ENCODE results near the gene IFT52.
"Not testable (repeated sequence)": the region's sequence is repeated elsewhere in the genome, so short reads cannot be mapped to it uniquely, and the experiment has no call there.

Gene IFT52

DNA sequence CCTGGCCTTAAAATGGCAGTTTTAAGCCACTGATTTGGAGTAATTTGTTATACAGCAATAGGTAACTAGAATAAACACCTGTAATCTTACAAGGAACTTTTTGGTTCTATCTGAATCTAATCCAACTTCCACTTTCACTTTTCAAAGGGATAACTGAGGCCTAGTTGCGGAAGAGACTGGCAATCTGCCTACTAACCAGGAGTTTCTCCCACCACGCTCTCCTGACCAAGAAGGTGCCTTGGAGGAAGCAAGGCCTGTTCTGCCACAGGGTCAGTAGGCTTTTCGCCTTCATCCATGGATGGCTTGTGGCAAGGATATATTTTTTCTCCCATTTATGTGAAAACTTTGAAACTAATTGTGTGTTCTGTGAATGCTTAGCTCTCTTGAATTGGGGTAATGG is 63.2 kb downstream of the IFT52 start:
- DNase-seq = no peak

DNA sequence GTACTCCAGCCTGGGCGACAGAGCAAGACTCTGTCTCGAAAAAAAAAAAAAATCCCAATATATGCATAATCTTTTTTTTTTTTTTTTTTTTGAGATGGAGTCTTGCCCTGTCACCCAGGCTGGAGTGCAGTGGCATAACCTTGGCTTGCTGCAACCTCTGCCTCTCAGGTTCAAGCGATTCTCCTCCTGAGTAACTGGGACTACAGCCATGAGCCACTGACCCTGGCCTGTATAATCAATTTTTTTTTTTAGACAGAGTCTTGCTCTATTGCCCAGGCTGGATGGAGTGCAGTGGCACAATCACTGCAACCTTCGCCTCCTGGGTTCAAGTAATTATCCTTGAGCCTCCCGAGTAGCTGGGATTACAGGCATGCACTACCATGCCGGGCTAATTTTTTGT is 64.4 kb downstream of the IFT52 start:
- not testable (repeated sequence) for DNase-seq

DNA sequence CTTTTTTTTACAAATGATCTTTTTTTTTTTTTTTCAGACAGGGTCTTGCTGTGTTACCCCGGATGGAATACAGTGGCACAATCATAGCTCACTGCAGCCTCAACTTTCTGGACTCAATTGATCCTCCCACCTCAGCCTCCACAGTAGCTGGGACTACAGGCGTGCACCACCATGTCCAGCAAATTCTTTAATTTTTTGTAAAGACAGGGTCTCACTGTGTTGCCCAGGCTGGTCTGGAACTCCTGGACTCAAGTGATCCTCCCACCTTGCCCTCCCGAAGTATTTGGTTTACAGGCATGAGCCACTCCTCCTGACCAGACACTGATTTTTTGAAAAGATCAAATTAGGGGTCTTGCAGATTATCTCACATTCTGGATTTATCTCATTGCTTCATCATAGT is 65.2 kb downstream of the IFT52 start:
- DNase-seq = no peak

DNA sequence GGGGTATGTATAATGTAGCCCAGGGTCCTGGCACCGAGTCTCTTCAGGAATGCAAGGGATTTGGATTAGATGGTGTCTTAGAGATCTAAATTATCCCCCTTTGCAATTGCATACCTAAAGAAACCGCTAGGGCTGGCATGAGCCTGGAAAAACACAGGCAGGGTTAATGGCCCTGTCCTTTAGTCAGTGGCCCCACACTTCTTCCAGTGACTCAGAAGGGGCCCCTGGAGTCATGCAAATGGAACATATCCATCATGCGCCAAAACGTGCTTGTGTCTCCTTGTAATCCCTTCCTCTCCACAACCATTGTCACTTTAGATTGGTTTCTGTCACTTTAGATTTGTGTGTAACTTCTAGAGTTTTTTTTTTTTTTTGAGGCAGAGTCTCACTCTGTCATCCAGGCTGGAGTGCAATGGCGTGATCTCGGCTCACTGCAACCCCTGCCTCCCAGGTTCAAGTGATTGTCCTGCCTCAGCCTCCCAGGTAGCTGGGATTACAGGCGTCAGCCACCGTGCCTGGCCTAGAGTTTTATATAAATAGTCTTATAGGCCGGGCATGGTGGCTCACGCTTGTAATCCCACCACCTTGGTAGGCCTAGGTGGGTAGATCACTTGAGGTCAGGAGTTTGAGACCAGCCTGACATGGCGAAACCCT is 67.5 kb downstream of the IFT52 start:
- no peak for DNase-seq

DNA sequence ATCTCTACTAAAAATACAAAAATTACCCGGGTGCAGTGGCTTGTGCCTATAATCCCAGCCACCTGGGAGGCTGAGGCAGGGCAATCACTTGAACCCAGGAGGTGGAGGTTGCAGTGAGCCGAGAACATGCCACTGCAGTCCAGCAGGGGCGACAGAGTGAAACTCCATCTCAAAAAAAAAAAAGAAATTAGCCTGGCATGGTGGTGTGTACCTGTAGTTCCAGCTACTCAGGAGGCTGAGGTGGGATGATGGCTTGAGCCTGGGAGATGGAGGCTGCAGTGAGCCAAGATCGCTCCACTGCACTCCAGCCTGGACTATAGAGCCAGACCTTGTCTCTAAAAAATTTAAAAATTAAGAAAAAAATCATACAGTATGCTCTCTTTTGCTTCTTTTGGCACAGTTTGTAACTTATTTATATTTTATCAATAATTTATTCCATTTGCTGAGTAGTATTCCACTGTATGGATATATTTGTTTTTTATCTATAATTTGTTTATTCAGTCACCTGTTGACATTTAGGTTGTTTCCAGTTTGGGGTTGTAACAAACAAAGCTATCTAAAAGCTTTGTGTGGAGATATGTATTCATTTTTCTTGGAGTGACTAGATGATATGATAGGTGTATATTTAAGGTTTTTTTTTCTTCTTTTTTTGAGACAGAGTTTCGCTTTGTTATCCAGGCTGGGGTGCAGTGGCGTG is 68.1 kb downstream of the IFT52 start:
- no peak for DNase-seq

DNA sequence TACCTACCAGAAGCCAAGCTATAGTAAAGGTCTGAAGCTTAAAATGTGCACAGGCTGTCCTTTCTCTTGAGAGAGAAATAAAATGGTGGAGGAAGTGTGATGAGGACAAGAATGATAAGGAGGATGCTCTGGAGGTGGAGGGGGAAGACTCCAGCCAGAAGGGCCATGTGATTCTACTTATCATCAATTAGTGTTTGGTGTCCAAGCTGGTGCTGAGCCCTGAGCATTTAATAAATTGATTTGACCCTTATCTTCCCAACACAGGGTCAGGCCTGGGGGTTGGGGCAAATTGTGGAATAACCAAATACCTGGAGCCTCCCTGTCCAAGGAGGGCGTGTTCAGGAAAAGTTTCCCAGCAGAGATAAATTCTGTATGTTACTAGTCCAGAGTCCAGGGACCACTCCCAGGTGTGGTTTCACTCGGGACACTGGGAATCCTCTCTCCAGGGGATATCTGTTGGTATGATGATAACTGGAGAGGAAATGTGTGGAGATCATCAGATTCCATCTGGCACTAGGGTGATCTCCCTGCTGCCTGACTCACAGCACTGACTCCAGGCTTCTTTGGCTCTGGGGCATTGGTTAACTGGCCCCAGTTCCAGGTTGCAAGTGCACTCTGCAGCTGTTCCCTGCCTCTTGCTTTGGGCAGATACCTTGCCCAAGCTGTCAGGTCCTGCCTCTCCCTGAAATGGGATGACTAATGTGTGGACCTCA is 72.4 kb downstream of the IFT52 start:
- no peak for DNase-seq

DNA sequence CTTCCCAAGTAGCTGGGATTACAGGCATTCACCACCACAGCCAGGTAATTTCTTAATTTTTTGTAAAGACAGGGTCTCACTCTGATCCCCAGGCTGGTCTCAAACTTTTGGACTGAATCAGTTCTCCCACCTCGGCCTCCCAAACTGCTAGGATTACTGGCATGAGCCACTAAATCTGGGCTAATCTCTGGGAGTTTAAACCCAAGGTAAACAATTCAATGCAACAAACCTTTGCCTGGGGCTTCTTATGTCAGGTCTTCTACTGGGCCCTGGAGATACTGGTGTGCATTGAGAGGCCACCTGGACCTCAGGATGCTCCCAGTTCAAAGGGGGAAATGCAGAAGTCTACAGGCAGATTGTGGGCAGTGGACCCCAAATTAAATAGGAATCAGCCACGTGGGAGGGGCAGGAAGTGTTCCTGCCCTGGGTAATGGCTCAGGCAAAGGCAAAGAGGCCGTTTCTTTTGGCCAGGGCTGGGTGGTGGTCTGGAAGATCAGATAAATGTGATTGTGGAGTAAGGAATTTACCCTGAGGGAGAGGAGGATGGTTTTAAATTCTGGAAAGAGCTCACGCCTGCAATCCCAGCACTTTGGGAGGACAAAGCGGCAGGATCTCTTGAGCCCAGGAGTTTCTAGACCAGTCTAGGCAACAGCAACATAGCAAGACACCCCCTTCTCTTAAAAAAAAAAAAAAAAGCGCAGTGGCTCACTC is 74.9 kb downstream of the IFT52 start:
- DNase-seq = no peak

DNA sequence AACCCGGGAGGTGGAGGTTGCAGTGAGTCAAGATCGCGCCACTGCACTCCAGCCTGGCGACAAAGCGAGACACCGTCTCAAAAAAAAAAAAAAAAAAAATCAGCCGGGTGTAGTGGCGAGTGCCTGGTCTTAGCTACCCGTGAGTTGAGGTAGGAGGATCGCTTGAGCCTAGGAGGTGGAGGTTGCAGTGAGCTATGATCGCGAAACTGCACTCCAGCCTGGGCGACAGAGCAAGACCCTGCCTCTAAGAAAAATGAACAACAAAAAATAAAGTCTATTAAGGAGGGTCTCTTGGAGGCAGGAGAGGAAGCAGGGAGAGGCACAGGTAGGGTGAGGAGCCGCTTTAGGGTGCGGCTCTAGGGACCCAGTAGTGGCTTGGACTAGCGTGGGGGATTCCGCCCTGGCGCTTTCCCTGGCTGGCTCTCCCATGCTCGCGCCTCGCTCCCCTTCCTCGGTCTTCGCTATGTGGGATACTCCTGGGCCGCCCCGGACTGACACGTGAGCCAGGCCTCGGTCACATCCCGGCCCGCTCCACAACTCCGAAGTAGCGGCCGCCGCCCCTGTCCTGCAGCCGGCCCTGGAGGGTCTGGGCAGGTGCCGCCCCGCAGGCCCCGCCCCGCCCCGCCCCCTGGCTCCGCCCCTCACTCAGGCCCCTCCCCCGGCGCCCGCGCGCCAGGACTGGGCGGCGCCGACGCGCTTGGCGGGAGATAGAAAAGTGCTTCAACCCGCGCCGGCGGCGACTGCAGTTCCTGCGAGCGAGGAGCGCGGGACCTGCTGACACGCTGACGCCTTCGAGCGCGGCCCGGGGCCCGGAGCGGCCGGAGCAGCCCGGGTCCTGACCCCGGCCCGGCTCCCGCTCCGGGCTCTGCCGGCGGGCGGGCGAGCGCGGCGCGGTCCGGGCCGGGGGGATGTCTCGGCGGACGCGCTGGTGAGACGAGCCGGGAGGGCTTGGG is 75.9 kb downstream of the IFT52 start, which contains the start of gene MYBL2:
Gene MYBL2, plus strand, starts transcription at position 739 of the 953 bp plus-strand sequence. Its CDS starts 170 bp downstream, at position 909.
- DNase-seq = no peak

DNA sequence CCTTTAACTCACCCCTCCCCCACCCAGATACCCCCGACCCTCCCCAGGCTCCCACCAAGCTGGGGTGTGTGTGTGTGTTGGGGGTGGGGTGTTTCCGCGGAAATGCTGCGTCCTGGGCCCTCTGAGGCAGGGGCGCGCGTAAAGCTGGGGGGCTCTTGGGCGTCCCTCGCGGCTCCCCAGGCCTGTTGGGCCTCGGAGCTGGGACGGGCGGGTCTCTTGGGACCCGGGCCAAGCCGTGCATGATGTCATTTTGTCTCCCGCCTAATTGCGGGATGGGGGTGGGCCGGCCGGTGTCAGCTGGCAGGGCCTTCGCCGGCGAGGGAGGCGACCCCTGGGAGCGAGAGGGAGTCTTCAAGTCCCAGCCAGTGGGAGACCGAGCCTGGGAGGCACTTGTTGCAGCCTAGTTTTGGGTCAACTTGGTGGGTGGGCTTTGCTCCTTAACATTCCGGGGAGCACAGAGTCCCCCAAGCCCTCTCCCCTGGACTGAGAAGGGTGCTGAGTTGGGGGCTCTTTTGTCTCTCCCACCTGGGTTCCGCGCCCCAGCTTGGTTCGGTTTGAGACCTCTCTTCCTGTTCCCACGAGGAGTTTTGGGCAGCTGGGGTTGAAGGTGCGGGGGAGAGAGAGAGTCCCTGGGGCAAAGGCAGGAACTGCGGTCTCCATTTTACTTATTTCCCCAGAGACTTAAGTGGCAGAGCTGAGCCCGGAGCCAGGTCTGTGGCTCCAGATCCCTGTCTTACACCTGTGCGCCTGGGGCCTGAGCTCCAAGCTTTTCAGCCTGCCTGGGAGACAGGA is 76.8 kb downstream of the IFT52 start:
- DNase-seq = no peak

DNA sequence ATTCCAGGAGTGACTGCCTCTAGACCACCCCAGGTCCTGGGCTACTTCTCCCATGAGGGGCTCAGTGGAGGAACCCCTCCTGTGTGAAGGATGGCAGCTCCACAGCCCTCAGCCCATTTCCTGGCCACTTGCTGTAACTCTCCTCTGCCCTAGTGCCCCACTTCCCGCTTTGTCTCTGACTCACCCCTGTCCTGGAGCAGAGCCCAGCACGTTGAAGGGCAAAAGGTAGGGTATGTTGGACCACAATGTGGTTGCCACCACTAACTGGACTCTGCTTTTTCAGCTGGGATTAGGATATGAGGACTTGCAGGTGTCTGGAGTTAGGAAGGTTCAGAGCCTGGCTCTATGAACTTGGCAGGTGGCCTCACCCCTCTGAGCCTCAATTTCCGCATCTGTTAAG is 78.6 kb downstream of the IFT52 start:
- DNase-seq = no peak

DNA sequence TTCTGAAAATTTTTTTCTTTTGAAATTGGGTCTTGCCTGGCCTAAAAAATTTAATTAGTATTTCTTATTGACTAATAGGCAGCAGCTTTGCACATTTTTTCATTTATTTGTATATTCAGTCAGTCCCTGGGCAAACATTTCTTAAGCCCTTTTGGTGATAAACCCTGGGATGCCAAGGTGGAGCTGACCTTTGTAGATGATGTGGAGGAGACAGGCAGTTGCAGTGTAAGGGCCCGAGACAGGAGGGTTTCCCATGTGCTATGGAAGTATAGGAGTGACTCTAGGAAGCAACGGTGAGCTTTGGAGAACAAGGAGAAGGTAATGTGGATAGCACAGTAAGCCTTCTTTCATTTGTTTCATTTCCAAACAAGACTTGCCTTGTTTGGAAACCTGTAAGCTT is 79.7 kb downstream of the IFT52 start:
- DNase-seq = no peak

DNA sequence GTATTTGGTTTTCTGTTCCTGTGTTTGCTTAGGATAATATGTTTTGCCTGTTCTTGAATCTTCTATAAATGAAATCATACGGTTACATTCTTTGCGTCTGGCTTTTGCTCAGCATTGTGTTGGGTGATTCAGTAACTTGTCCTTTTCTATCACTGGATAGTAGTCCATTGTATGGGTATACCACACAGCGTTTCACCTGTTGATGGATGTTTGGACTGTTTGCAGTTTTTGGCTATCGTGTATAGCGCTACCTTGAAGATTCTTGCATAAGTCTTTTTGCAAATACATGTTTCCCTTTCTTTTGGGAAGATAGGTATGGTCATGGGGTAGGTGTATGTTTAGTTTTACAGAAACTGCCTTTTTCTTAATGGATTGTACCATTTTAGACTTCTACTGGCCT is 85.6 kb downstream of the IFT52 start:
- DNase-seq = no peak

DNA sequence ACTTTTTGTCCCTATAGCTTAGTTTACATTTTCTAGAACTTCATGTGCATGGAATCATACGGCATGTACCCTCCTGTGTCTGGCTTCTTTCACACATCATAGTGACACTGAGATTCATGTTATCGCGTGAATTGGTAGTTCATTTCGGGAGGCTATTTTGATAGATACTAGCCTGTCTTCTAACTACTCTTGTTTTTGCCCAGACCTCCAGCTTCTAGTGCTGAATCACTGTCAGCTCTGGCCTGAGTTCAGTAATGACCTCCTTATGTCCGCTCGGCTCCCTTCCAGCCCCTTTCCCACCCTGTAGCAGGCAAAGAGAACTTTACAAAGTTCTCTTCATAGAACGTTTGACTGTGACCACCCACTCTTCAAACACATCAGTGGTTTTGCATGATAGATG is 90.2 kb downstream of the IFT52 start:
- no peak for DNase-seq

DNA sequence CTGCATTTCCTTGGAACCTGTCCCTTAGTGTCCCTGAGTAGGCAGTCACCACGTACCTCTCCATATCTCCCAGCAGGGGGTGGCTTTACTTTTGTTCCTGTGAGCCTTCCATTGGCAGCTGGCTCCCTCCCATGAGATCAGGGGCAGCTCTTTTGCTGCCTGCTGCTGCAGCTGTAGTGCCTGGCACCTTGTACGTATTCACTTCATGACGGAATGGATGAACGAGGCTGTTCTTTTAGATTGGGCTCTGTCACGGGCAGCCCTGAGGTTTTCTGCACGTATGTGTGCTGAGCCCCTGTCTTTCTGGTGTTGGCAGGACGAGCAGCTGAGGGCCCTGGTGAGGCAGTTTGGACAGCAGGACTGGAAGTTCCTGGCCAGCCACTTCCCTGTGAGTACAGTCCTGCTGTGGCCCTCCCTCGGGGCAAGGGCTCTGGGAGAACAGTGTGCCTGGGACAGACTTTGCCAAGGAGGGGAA is 90.8 kb downstream of the IFT52 start:
- peak; percentile 75 for DNase-seq

DNA sequence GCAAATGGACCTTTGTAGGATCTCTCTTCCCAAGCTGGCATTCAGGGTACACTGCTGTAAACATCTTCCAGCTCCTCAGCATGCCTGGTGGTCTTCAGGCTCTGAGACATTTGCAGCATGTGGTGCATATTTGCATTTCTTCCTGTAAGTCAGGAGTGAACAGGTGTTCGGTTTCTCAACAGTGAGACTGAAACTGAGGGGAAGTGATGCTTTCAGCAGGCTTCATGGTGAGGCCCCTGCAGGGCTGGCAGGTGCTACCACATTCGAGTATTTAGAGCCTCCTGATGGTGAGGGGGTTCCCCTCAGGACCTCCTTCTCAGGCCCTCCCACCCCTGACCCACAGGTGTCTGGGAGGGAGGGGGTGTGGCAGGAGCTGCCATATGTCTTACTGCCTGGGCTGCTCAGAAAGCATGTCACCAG is 91.3 kb downstream of the IFT52 start:
- peak; percentile 51 for DNase-seq

DNA sequence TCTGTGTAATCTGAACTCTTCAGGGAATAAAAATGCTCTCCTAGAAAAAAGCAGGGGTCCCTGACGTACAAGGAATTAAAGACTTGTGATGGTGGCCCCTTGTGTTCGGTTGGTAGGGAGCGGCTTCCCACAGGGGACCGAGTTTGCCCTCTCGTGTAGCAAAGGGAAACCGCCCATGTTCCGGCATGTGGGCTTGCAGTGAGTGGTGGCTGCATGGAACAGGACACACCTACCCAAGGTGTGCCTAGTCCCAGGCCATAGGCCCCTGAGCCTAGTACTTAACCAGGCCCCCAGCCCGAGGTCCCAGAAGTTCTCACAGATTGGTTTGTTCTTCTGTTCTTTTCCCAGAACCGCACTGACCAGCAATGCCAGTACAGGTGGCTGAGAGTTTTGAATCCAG is 91.7 kb downstream of the IFT52 start:
- DNase-seq = no peak

DNA sequence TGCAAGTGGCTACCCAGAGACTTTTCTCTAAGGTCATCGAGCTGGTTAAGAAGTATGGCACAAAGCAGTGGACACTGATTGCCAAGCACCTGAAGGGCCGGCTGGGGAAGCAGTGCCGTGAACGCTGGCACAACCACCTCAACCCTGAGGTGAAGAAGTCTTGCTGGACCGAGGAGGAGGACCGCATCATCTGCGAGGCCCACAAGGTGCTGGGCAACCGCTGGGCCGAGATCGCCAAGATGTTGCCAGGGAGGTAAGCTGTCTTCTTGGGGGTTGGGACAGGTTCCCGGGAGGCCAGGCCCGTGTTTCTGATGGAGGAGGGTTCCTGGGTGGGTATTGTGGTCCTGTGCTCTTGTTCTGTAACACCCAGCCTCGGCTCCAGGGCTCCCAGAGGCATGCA is 96.1 kb downstream of the IFT52 start:
- DNase-seq = no peak

DNA sequence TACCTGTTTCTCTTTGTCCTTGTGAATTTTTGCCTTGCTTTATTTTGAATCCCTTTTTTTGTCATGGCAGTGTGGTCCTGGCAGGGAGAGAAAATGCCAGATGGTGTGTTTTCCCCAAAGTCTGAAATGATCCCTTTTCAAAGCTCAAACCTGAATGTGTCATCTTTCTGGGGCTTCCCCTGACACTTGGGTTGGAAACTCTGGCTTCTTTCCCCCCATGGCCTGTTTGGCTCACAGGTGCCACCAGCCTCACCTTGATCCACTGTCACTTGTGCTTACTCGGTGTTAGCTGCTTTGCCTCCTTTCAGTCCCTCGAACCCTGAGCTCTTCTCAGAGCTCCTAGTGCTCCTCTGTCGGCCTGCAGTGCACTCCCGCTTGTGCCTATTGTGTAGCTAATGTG is 98.4 kb downstream of the IFT52 start:
- DNase-seq = no peak

DNA sequence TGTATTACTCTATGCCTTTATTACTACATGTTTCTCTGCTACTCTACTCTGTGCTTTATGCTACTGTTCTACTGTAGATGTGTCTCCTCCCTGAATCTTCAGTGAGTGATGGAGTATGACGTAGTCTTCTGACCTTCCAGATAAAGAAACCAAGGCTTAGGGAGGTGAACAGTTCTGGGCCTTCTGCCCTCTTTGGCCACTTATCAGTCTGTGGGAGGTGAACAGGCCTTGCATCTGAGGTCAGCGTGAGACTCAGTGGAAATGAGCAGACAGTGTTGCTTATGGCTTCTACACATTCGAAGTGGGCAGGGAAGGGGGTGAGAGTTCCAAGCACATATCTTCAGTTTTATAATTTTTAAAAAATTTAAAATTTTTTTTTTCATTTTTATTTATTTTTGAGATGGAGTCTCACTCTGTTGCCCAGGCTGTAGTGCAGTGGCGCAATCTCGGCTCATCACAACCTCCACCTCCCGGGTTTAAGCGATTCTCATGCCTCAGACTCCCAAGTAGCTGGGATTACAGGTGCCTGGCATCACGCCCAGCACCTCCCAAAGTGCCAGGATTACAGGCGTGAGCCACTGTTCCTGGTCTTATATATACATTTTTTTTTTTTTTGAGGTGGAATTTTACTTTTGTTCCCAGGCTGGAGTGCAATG is 100.3 kb downstream of the IFT52 start:
- DNase-seq = no peak

DNA sequence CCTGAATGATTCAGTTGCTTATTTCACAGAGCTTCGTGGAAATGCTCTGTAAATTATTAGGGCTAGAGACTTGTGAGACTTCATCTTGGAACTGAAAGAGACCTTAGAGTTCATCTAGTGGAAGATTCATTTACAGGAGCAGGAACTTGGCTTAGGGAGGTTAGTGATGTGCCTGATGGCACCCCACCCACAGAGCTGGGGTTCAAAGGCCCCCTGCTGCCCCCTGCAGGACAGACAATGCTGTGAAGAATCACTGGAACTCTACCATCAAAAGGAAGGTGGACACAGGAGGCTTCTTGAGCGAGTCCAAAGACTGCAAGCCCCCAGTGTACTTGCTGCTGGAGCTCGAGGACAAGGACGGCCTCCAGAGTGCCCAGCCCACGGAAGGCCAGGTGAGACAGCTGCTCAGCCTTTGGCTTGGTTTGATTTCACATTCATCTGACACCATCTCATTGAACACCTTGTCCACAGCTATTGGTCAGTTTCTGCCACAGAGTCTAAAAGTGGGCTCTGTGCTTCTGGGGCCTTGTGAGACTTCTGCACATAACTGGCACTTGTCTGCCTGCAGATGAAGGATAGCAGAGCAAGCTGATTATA is 101.3 kb downstream of the IFT52 start:
- no peak for DNase-seq

Measured in NCI-H524 treated with DMSO at 0.1 percent for 48 hours (cell line).